ENCODE data around the gene TMCC1. TPM values are rescaled to one million over a fixed set of nuclear protein-coding genes. Genes with fewer than 3 reads are reported as not detected.

The TMCC1 gene
- total and polyA plus RNA-seq, 4 donors = 10.2 to 60.0 (median 11.0) TPM

DNA sequence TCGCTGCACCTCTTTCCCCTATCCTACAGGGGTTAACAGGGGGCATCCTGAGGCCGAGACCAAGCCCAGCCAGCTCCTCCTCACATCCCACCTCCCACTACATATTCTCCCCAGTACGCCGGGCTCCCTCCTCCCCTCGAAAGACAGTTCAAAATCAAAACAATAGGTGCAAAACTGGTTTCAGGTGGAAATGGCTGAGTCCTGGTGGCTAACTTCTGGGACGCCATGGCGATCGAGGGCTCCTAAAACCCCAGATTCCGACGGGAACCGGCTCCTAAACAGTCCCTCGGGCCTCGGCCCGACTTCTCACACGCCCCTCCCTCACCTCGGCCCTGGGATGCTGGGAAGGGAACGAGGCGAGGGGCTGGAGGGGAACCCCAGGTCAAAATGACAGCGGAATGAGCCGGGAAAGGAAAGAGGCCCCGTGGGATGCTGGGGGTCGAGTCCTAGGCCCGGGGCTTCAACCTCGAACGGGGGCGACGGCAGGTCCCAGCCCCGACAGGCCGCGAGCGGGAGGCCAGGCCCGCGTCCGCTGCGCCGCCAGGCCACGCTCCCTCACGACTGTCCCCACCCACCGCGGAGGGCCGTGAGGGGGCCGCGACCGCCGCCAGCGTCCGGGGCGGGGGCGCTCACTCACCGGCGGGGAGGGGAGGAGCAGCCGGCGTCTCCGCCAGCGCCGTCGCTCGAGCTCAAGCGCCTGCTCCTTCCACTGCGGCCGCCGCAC lies 492 bp downstream of the TMCC1 start:
- Histone ChIP-seq H3K27ac (ENCODE audit: low read depth in 1 of 2, low read length in 2 of 2) (peak overlapping the region; percentile 85 to 94), H3K4me1 (ENCODE audit: control insufficient read depth in 4 of 4, insufficient read depth in 4 of 4, low read length in 3 of 4) (peaks cover 4 to 26% (median 9%) of the 10 kb centered on the region in 4 donors), H3K36me3 (ENCODE audit: control insufficient read depth in 4 of 4, insufficient read depth in 3 of 4, low read depth in 1 of 4, low read length in 3 of 4) (no peaks in the 10 kb centered on the region), H3K9me3 (ENCODE audit: control insufficient read depth in 4 of 4, low read length in 3 of 4) (no peaks in the 10 kb centered on the region), H3K9ac (ENCODE audit: low read depth in 1 of 2, low read length in 2 of 2) (peak overlapping the region; percentile 82 to 88), H3K4me3 (ENCODE audit: low read depth in 1 of 3, low read length in 3 of 3) (peak overlapping the region; percentile 77 to 91 (median 88)), H3K27me3 (ENCODE audit: control insufficient read depth in 4 of 4, insufficient read depth in 4 of 4, low read length in 3 of 4) (no peaks in the 10 kb centered on the region)
- peak; percentile 38 for DNase-seq (ENCODE audit: low spot score)
- WGBS = under 1% methylated on average over 62 of the region's 62 CpGs
- TF ChIP-seq FOXA2 (IDR thresholded peaks at IDR 0.05) = no peak
- peak; percentile 66 for TF ChIP-seq YY1 (IDR thresholded peaks at IDR 0.05)

DNA sequence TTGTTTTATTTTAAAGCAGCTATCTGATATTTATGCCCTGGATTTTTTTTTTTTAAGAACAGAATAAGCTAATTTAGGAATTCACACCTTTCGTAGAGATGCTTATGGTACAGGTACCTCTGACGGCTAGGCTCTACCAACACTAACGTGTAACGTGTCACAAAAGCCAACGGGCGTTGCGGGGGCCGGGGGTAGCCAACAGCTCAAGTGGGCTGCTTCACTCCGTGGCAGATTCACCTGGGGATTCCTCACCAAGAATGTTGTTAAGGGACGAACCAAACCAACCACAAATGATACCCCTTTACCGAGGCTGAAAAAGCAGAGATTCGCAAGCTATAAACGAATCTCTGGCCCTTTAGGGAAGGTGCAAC lies 1.0 kb downstream of the TMCC1 start:
- Histone ChIP-seq H3K27ac (ENCODE audit: low read depth in 1 of 2, low read length in 2 of 2) (peak overlapping the region; percentile 85 to 94), H3K36me3 (ENCODE audit: control insufficient read depth in 4 of 4, insufficient read depth in 3 of 4, low read depth in 1 of 4, low read length in 3 of 4) (no peaks in the 10 kb centered on the region), H3K4me3 (ENCODE audit: low read depth in 1 of 3, low read length in 3 of 3) (peak overlapping the region; percentile 77 to 91 (median 88)), H3K4me1 (ENCODE audit: control insufficient read depth in 4 of 4, insufficient read depth in 4 of 4, low read length in 3 of 4) (peaks cover 4 to 26% (median 9%) of the 10 kb centered on the region in 4 donors), H3K9ac (ENCODE audit: low read depth in 1 of 2, low read length in 2 of 2) (peak overlapping the region; percentile 82 to 88), H3K27me3 (ENCODE audit: control insufficient read depth in 4 of 4, insufficient read depth in 4 of 4, low read length in 3 of 4) (no peaks in the 10 kb centered on the region), H3K9me3 (ENCODE audit: control insufficient read depth in 4 of 4, low read length in 3 of 4) (no peaks in the 10 kb centered on the region)
- no peak for DNase-seq (ENCODE audit: low spot score)
- TF ChIP-seq YY1 (IDR thresholded peaks at IDR 0.05) (no peak), NR2F2 (IDR thresholded peaks at IDR 0.05) (no peak), FOXA2 (IDR thresholded peaks at IDR 0.05) (no peak), FOXA1 (IDR thresholded peaks at IDR 0.05) (no peak), GABPA (IDR thresholded peaks at IDR 0.05 in 1 of 2, conservative IDR thresholded peaks at IDR 0.05 in 1 of 2) (no peak), TAF1 (conservative IDR thresholded peaks at IDR 0.05) (no peak), SP1 (IDR thresholded peaks at IDR 0.05) (no peak), HNF4A (conservative IDR thresholded peaks at IDR 0.05) (no peak)
- TF ChIP-seq, protein P1, sequence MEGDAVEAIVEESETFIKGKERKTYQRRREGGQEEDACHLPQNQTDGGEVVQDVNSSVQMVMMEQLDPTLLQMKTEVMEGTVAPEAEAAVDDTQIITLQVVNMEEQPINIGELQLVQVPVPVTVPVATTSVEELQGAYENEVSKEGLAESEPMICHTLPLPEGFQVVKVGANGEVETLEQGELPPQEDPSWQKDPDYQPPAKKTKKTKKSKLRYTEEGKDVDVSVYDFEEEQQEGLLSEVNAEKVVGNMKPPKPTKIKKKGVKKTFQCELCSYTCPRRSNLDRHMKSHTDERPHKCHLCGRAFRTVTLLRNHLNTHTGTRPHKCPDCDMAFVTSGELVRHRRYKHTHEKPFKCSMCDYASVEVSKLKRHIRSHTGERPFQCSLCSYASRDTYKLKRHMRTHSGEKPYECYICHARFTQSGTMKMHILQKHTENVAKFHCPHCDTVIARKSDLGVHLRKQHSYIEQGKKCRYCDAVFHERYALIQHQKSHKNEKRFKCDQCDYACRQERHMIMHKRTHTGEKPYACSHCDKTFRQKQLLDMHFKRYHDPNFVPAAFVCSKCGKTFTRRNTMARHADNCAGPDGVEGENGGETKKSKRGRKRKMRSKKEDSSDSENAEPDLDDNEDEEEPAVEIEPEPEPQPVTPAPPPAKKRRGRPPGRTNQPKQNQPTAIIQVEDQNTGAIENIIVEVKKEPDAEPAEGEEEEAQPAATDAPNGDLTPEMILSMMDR (IDR thresholded peaks at IDR 0.05; ENCODE audit: low read depth, low read length, missing input control) = no peak
- TF ChIP-seq, protein P2, sequence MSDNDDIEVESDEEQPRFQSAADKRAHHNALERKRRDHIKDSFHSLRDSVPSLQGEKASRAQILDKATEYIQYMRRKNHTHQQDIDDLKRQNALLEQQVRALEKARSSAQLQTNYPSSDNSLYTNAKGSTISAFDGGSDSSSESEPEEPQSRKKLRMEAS (IDR thresholded peaks at IDR 0.05) = no peak
- WGBS = 12% methylated on average over 13 of the region's 13 CpGs

DNA sequence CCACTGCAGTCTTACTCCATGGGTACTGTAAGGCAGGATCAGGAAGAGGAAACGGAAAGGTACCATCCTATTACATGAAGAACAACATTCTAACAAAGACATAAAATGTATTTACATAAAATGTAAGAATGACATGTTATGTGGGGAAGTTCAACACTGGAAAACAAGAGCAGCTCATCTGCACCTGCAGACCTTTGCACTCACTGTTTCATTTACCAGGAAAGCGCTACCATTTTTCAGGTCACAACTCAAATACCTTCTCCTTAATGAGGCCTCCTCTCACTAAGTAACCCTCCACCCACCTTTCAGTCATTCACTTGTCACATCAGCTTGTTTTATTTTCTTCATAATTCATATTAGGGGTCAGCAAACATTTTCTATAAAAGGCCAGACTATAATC lies 2.6 kb downstream of the TMCC1 start:
- Histone ChIP-seq H3K36me3 (ENCODE audit: control insufficient read depth in 4 of 4, insufficient read depth in 3 of 4, low read depth in 1 of 4, low read length in 3 of 4) (no peaks in the 10 kb centered on the region), H3K27me3 (ENCODE audit: control insufficient read depth in 4 of 4, insufficient read depth in 4 of 4, low read length in 3 of 4) (no peaks in the 10 kb centered on the region), H3K4me3 (ENCODE audit: low read depth in 1 of 3, low read length in 3 of 3) (no peak overlapping the region), H3K9ac (ENCODE audit: low read depth in 1 of 2, low read length in 2 of 2) (no peak overlapping the region), H3K4me1 (ENCODE audit: control insufficient read depth in 4 of 4, insufficient read depth in 4 of 4, low read length in 3 of 4) (peaks cover 4 to 26% (median 9%) of the 10 kb centered on the region in 4 donors), H3K27ac (ENCODE audit: low read depth in 1 of 2, low read length in 2 of 2) (no peak overlapping the region), H3K9me3 (ENCODE audit: control insufficient read depth in 4 of 4, low read length in 3 of 4) (no peaks in the 10 kb centered on the region)
- WGBS = 83% methylated on average over 2 of the region's 2 CpGs
- no peak for TF ChIP-seq NR2F2 (IDR thresholded peaks at IDR 0.05)
- TF ChIP-seq, protein P3, sequence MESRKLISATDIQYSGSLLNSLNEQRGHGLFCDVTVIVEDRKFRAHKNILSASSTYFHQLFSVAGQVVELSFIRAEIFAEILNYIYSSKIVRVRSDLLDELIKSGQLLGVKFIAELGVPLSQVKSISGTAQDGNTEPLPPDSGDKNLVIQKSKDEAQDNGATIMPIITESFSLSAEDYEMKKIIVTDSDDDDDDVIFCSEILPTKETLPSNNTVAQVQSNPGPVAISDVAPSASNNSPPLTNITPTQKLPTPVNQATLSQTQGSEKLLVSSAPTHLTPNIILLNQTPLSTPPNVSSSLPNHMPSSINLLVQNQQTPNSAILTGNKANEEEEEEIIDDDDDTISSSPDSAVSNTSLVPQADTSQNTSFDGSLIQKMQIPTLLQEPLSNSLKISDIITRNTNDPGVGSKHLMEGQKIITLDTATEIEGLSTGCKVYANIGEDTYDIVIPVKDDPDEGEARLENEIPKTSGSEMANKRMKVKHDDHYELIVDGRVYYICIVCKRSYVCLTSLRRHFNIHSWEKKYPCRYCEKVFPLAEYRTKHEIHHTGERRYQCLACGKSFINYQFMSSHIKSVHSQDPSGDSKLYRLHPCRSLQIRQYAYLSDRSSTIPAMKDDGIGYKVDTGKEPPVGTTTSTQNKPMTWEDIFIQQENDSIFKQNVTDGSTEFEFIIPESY (IDR thresholded peaks at IDR 0.05) = no peak
- TF ChIP-seq, protein P1 (IDR thresholded peaks at IDR 0.05; ENCODE audit: low read depth, low read length, missing input control) = no peak
- TF ChIP-seq, protein P2 (IDR thresholded peaks at IDR 0.05) = no peak
- no peak for TF ChIP-seq GABPA (IDR thresholded peaks at IDR 0.05 in 1 of 2, conservative IDR thresholded peaks at IDR 0.05 in 1 of 2)
- TF ChIP-seq HNF4A (conservative IDR thresholded peaks at IDR 0.05) = no peak
- TF ChIP-seq, protein P4, sequence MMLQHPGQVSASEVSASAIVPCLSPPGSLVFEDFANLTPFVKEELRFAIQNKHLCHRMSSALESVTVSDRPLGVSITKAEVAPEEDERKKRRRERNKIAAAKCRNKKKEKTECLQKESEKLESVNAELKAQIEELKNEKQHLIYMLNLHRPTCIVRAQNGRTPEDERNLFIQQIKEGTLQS (IDR thresholded peaks at IDR 0.05) = no peak
- TF ChIP-seq HNF4G (IDR thresholded peaks at IDR 0.05) = no peak
- TF ChIP-seq RAD21 (IDR thresholded peaks at IDR 0.05) = no peak
- TF ChIP-seq EGR1 (IDR thresholded peaks at IDR 0.05; ENCODE audit: low read depth in 2 of 2) = no peak
- no peak for TF ChIP-seq YY1 (IDR thresholded peaks at IDR 0.05)
- DNase-seq (ENCODE audit: low spot score) = no peak

Data from liver (tissue), 9 donors.